Measurements from ENCODE around the gene CAPZB.

CAPZB gene

GRCh38 chr1:19429611-19430010, 55.7 kb downstream of the CAPZB start:
- peaks cover 15% of the 10 kb centered on the region; the same call in 1 of the 2 replicates for H3K36me3 ChIP-seq (ENCODE audit: insufficient read depth, low read length)
- H3F3A ChIP-seq (ENCODE audit: low read depth): no peaks in the 10 kb centered on the region
- H3K4me3 ChIP-seq (ENCODE audit: low read length, poor library complexity, severe bottlenecking): no peak overlapping the region
- no peaks in the 10 kb centered on the region for H3K4me1 ChIP-seq (ENCODE audit: insufficient read depth, low read length, poor library complexity, severe bottlenecking)
- no peaks in the 10 kb centered on the region for H3K9me3 ChIP-seq (ENCODE audit: insufficient read depth, low read depth, low read length)
- TF ChIP-seq CTCF (conservative IDR thresholded peaks at IDR 0.05; ENCODE audit: low read length) (no peak), EZH2phosphoT487 (IDR thresholded peaks at IDR 0.05; ENCODE audit: borderline replicate concordance) (no peak)
- H3K4me2 ChIP-seq (ENCODE audit: low read depth, low read length, poor library complexity, severe bottlenecking): no peak overlapping the region
- no peaks in the 10 kb centered on the region for H3K9me2 ChIP-seq (replicated peaks; ENCODE audit: low read depth, low read length)
- no peak overlapping the region for H2AFZ ChIP-seq (ENCODE audit: low read length)
- peaks cover 85% of the 10 kb centered on the region for H4K20me1 ChIP-seq (ENCODE audit: insufficient read depth, low read length, poor library complexity, severe bottlenecking)
- H3K9ac ChIP-seq (ENCODE audit: low read depth, low read length, poor library complexity, severe bottlenecking): no peak overlapping the region
- H3K79me2 ChIP-seq (ENCODE audit: insufficient read depth, low read length): peaks cover 99% of the 10 kb centered on the region
- H3K27me3 ChIP-seq (ENCODE audit: insufficient read depth, low read length, poor library complexity, severe bottlenecking): no peaks in the 10 kb centered on the region

GRCh38 chr1:19427087-19427781, 58.1 kb downstream of the CAPZB start:
- Histone ChIP-seq H3K27me3 (ENCODE audit: insufficient read depth, low read length, poor library complexity, severe bottlenecking) (no peaks in the 10 kb centered on the region), H3K4me1 (ENCODE audit: insufficient read depth, low read length, poor library complexity, severe bottlenecking) (no peaks in the 10 kb centered on the region), H3F3A (ENCODE audit: low read depth) (no peaks in the 10 kb centered on the region), H2AFZ (ENCODE audit: low read length) (no peak overlapping the region), H3K4me2 (ENCODE audit: low read depth, low read length, poor library complexity, severe bottlenecking) (no peak overlapping the region), H3K9me3 (ENCODE audit: insufficient read depth, low read depth, low read length) (no peaks in the 10 kb centered on the region), H3K4me3 (ENCODE audit: low read length, poor library complexity, severe bottlenecking) (no peak overlapping the region), H3K36me3 (ENCODE audit: insufficient read depth, low read length) (peaks cover 15% of the 10 kb centered on the region; the same call in 1 of the 2 replicates), H4K20me1 (ENCODE audit: insufficient read depth, low read length, poor library complexity, severe bottlenecking) (peaks cover 85% of the 10 kb centered on the region), H3K79me2 (ENCODE audit: insufficient read depth, low read length) (peaks cover 98% of the 10 kb centered on the region), H3K9me2 (replicated peaks; ENCODE audit: low read depth, low read length) (no peaks in the 10 kb centered on the region), H3K9ac (ENCODE audit: low read depth, low read length, poor library complexity, severe bottlenecking) (no peak overlapping the region)
- TF ChIP-seq CTCF (conservative IDR thresholded peaks at IDR 0.05; ENCODE audit: low read length) (no peak), EZH2phosphoT487 (IDR thresholded peaks at IDR 0.05; ENCODE audit: borderline replicate concordance) (no peak)

GRCh38 chr1:19426294-19427086, 58.8 kb downstream of the CAPZB start:
- no peak overlapping the region for H3K4me3 ChIP-seq (ENCODE audit: low read length, poor library complexity, severe bottlenecking)
- H3K9me2 ChIP-seq (replicated peaks; ENCODE audit: low read depth, low read length): no peaks in the 10 kb centered on the region

More at GRCh38 chr1:19426294-19427086, 58.8 kb downstream of the CAPZB start:
- Histone ChIP-seq H3K36me3 (ENCODE audit: insufficient read depth, low read length) (peaks cover 15% of the 10 kb centered on the region; the same call in 1 of the 2 replicates), H3K9ac (ENCODE audit: low read depth, low read length, poor library complexity, severe bottlenecking) (no peak overlapping the region), H3K9me3 (ENCODE audit: insufficient read depth, low read depth, low read length) (no peaks in the 10 kb centered on the region), H2AFZ (ENCODE audit: low read length) (no peak overlapping the region), H3K4me1 (ENCODE audit: insufficient read depth, low read length, poor library complexity, severe bottlenecking) (no peaks in the 10 kb centered on the region), H4K20me1 (ENCODE audit: insufficient read depth, low read length, poor library complexity, severe bottlenecking) (peaks cover 92% of the 10 kb centered on the region), H3K4me2 (ENCODE audit: low read depth, low read length, poor library complexity, severe bottlenecking) (no peak overlapping the region), H3K27me3 (ENCODE audit: insufficient read depth, low read length, poor library complexity, severe bottlenecking) (no peaks in the 10 kb centered on the region), H3F3A (ENCODE audit: low read depth) (no peaks in the 10 kb centered on the region), H3K79me2 (ENCODE audit: insufficient read depth, low read length) (peaks cover 98% of the 10 kb centered on the region)
- no peak for TF ChIP-seq EZH2phosphoT487 (IDR thresholded peaks at IDR 0.05; ENCODE audit: borderline replicate concordance)
- no peak for TF ChIP-seq CTCF (conservative IDR thresholded peaks at IDR 0.05; ENCODE audit: low read length)

All from Loucy (cell line).